Smooth muscle cell (in vitro differentiated cells): ENCODE data around the gene GLT1D1. TPM values are rescaled to one million over a fixed set of nuclear protein-coding genes. Genes with fewer than 3 reads are reported as not detected.

Source experiments
- DNase-seq: peaks from one replicate; lab custom pipeline; 2025; ENCODE audit not compliant: unreplicated experiment; lab: John Stamatoyannopoulos, UW
- H2AFZ ChIP-seq: fragments of 200-600 bp; sonication (generic); 2 replicates; pipeline ENCODE4 v1.6.0; 2016; ENCODE audit warnings: antibody characterized with exemption, low read depth, mild to moderate bottlenecking
- H3F3A ChIP-seq: fragments of 200-600 bp; sonication (generic); 2 replicates; pipeline ENCODE4 v1.6.0; 2017; ENCODE audit warnings: antibody characterized with exemption, low read depth
- H3K27ac ChIP-seq: fragments of 200-600 bp; sonication (generic); 2 replicates; pipeline ENCODE4 v1.5.1; 2016; ENCODE audit warnings: low read depth, mild to moderate bottlenecking
- H3K27me3 ChIP-seq: fragments of 200-600 bp; sonication (generic); 2 replicates; pipeline ENCODE4 v1.6.1; 2016; ENCODE audit warnings: low read depth, mild to moderate bottlenecking
- H3K36me3 ChIP-seq: fragments of 200-600 bp; sonication (generic); 2 replicates; pipeline ENCODE4 v1.5.1; 2016; ENCODE audit warnings: low read depth
- H3K4me1 ChIP-seq: fragments of 200-600 bp; sonication (generic); 2 replicates; pipeline ENCODE4 v1.5.1; 2016; ENCODE audit warnings: low read depth
- H3K4me2 ChIP-seq: fragments of 200-600 bp; sonication (generic); 2 replicates; pipeline ENCODE4 v1.6.0; 2016; ENCODE audit warnings: mild to moderate bottlenecking
- H3K4me3 ChIP-seq: fragments of 200-600 bp; sonication (generic); 2 replicates; pipeline ENCODE4 v1.5.1; 2016; ENCODE audit warnings: mild to moderate bottlenecking
- H3K79me2 ChIP-seq: fragments of 200-600 bp; sonication (generic); 2 replicates; pipeline ENCODE4 v1.6.0; 2016; ENCODE audit warnings: low read depth, mild to moderate bottlenecking
- H3K9ac ChIP-seq: fragments of 200-600 bp; sonication (generic); 2 replicates; pipeline ENCODE4 v1.6.0; 2016; ENCODE audit warnings: low read depth
- H3K9me3 ChIP-seq: fragments of 200-600 bp; sonication (generic); replicated peaks from 2 replicates; pipeline ENCODE4 v1.5.1; 2016; ENCODE audit warnings: low read depth
- H4K20me1 ChIP-seq: fragments of 200-600 bp; sonication (generic); 2 replicates; pipeline ENCODE4 v1.6.0; 2016; ENCODE audit warnings: low read depth
- CTCF ChIP-seq: fragments of 200-600 bp; sonication (generic); IDR thresholded peaks from 2 replicates; pipeline ENCODE4 v1.5.1; 2017; ENCODE audit warnings: borderline replicate concordance, mild to moderate bottlenecking, antibody characterized with exemption; ENCODE audit not compliant: insufficient read depth, poor library complexity, severe bottlenecking
- WGBS: methylation state at CpG from one replicate; pipeline ENCODE4 v1.1.7; 2016; ENCODE audit warnings: low lambda C conversion rate; 5-methylcytosine and 5-hydroxymethylcytosine counted together
- polyA plus RNA-seq: library from polyadenylated mRNA; unstranded; fragments of >200 nt; fragmentation: Nextera tagmentation; extraction: Ambion mirVana; gene quantifications from 2 replicates; pipeline ENCODE4 v1.2.1, GENCODE V29; 2016
- total RNA-seq: library from RNA; depleted of rRNA; stranded (reverse); fragments of >200 nt; gene quantifications from 2 replicates; pipeline ENCODE4 v1.2.3, GENCODE V29; 2014

GLT1D1 gene
- total and polyA plus RNA-seq, 2 experiments from 2014 or later, result 0.07 to 0.18 TPM

GRCh38 chr12:128944956-128945355 lies 91.7 kb downstream of the GLT1D1 start:
- H4K20me1 ChIP-seq, result no peaks in the 10 kb centered on the region
- no peaks in the 10 kb centered on the region for H3F3A ChIP-seq
- peaks cover 4% of the 10 kb centered on the region for H3K4me1 ChIP-seq
- H3K27me3 ChIP-seq, result no peaks in the 10 kb centered on the region
- TF ChIP-seq CTCF, result no peak
- no peaks in the 10 kb centered on the region for H3K36me3 ChIP-seq
- no peak overlapping the region for H3K4me2 ChIP-seq
- H3K9ac ChIP-seq, result no peak overlapping the region
- no peaks in the 10 kb centered on the region for H3K9me3 ChIP-seq
- H3K4me3 ChIP-seq, result no peak overlapping the region
- DNase-seq, result no peak
- H2AFZ ChIP-seq, result no peak overlapping the region
- 96% methylated on average over 27 of the region's 27 CpGs for WGBS
- no peak overlapping the region for H3K27ac ChIP-seq
- H3K79me2 ChIP-seq, result no peaks in the 10 kb centered on the region

- no peak overlapping the region for H3K27ac ChIP-seq
- DNase-seq, result no peak
- 91% methylated on average over 10 of the region's 10 CpGs for WGBS
- no peaks in the 10 kb centered on the region for H3K36me3 ChIP-seq
- H3K9me3 ChIP-seq, result no peaks in the 10 kb centered on the region
- H3K27me3 ChIP-seq, result no peaks in the 10 kb centered on the region
- no peaks in the 10 kb centered on the region for H4K20me1 ChIP-seq
- H3F3A ChIP-seq, result no peaks in the 10 kb centered on the region
- no peak overlapping the region for H2AFZ ChIP-seq
- peaks cover 4% of the 10 kb centered on the region for H3K4me1 ChIP-seq
- TF ChIP-seq CTCF, result no peak
- no peak overlapping the region for H3K4me2 ChIP-seq
- no peak overlapping the region for H3K9ac ChIP-seq
- no peak overlapping the region for H3K4me3 ChIP-seq
- H3K79me2 ChIP-seq, result no peaks in the 10 kb centered on the region
These were observed 93.9 kb downstream of the GLT1D1 start for GRCh38 chr12:128947209-128947608.

GRCh38 chr12:128949086-128949485 lies 95.8 kb downstream of the GLT1D1 start:
- no peak for DNase-seq
- no peak overlapping the region for H3K27ac ChIP-seq
- no peaks in the 10 kb centered on the region for H4K20me1 ChIP-seq
- H3K4me1 ChIP-seq, result peaks cover 4% of the 10 kb centered on the region
- 88% methylated on average over 5 of the region's 5 CpGs for WGBS
- no peaks in the 10 kb centered on the region for H3K9me3 ChIP-seq
- H3K4me3 ChIP-seq, result no peak overlapping the region
- H3K36me3 ChIP-seq, result no peaks in the 10 kb centered on the region
- no peaks in the 10 kb centered on the region for H3K27me3 ChIP-seq
- H3K9ac ChIP-seq, result no peak overlapping the region
- H2AFZ ChIP-seq, result no peak overlapping the region
- no peak for TF ChIP-seq CTCF
- H3K79me2 ChIP-seq, result no peaks in the 10 kb centered on the region
- H3F3A ChIP-seq, result no peaks in the 10 kb centered on the region
- no peak overlapping the region for H3K4me2 ChIP-seq

- 85% methylated on average over 13 of the region's 13 CpGs for WGBS
- Histone ChIP-seq H3K36me3 (no peaks in the 10 kb centered on the region), H3K9me3 (no peaks in the 10 kb centered on the region)
These were observed 98.2 kb downstream of the GLT1D1 start for GRCh38 chr12:128951448-128951847.

More at GRCh38 chr12:128951448-128951847, 98.2 kb downstream of the GLT1D1 start:
- Histone ChIP-seq H2AFZ (no peak overlapping the region), H3K79me2 (no peaks in the 10 kb centered on the region), H3K27ac (no peak overlapping the region), H3F3A (no peaks in the 10 kb centered on the region), H3K4me2 (no peak overlapping the region), H3K4me1 (peaks cover 4% of the 10 kb centered on the region), H3K9ac (no peak overlapping the region), H3K4me3 (no peak overlapping the region), H4K20me1 (no peaks in the 10 kb centered on the region), H3K27me3 (no peaks in the 10 kb centered on the region)
- no peak for DNase-seq
- no peak for TF ChIP-seq CTCF
